Natural killer cell (primary cell): Measurements from ENCODE around the gene LYAR. TPM values are rescaled to one million over a fixed set of nuclear protein-coding genes. Genes with fewer than 3 reads are reported as not detected.
A peak's percentile ranks its signal among the peaks of the same experiment; 100 is the strongest.

Source experiments
- ATAC-seq, 3 donors: fragments of 150-1000 bp in 2 of 3; fragments of 200-7000 bp in 1 of 3; cut with Tn5 transposase; 1 replicate in 1 of 3; 2 replicates in 2 of 3; pipeline ENCODE4 v1.10.0; 2021; ENCODE audit warnings: mild to moderate bottlenecking in 2 of 3, moderate library complexity in 2 of 3
- DNase-seq, 2 donors: peaks; one replicate each; pipeline versions ENCODE4 v3.0.0 to v3.0.0-alpha.2; 2013 to 2021; ENCODE audit warnings: mixed read lengths in 1 of 2
- H3K27ac ChIP-seq: one replicate; pipeline ENCODE4 v1.5.1; 2013; ENCODE audit warnings: mild to moderate bottlenecking, low read length
- H3K27me3 ChIP-seq: one replicate; pipeline ENCODE4 v1.6.1; 2013; ENCODE audit warnings: low read length; ENCODE audit not compliant: control insufficient read depth, insufficient read depth
- H3K36me3 ChIP-seq: one replicate; pipeline ENCODE4 v1.6.1; 2013; ENCODE audit warnings: low read length; ENCODE audit not compliant: control insufficient read depth, insufficient read depth
- H3K4me1 ChIP-seq: one replicate; pipeline ENCODE4 v1.6.1; 2013; ENCODE audit warnings: low read length; ENCODE audit not compliant: control insufficient read depth, insufficient read depth
- H3K4me3 ChIP-seq: one replicate; pipeline ENCODE4 v1.5.1; 2013; ENCODE audit warnings: low read length
- H3K9me3 ChIP-seq: one replicate; pipeline ENCODE4 v1.6.1; 2013; ENCODE audit warnings: low read length; ENCODE audit not compliant: control insufficient read depth, insufficient read depth
- H3K27ac Mint-ChIP-seq, 2 donors: one replicate each; pipeline ENCODE4 v1.8.0; 2022; ENCODE audit warnings: mild to moderate bottlenecking in 2 of 2, mixed read lengths in 2 of 2, moderate library complexity in 1 of 2
- H3K27me3 Mint-ChIP-seq, 2 donors: one replicate each; pipeline ENCODE4 v1.8.0; 2022; ENCODE audit warnings: low read depth in 2 of 2, mixed read lengths in 2 of 2
- H3K36me3 Mint-ChIP-seq: one replicate; pipeline ENCODE4 v1.8.0; 2022; ENCODE audit warnings: mixed read lengths
- H3K4me1 Mint-ChIP-seq, 2 donors: one replicate each; pipeline ENCODE4 v1.8.0; 2022; ENCODE audit warnings: mixed read lengths in 2 of 2
- H3K4me3 Mint-ChIP-seq: one replicate; pipeline ENCODE4 v1.8.0; 2022; ENCODE audit warnings: mild to moderate bottlenecking, moderate library complexity, mixed read lengths
- H3K9me3 Mint-ChIP-seq, 2 donors: one replicate each; pipeline ENCODE4 v1.8.0; 2022; ENCODE audit warnings: mixed read lengths in 2 of 2
- WGBS: methylation state at CpG from one replicate; pipeline ENCODE4 v1.1.7; 2013; ENCODE audit warnings: missing lambda C conversion rate; ENCODE audit not compliant: insufficient coverage; 5-methylcytosine and 5-hydroxymethylcytosine counted together
- intact Hi-C: fragments of 100-400 bp; cut with micrococcal nuclease; formaldehyde crosslinking; loops from one replicate; pipeline ENCODE4 v1.14.2; 2022
- total RNA-seq, 4 donors: library from RNA; stranded (reverse); fragments of 120-200 nt in 1 of 4; gene quantifications; one replicate each; pipeline versions ENCODE4 v1.2.3 to v1.2.4, GENCODE V29; 2013 to 2022
- TF ChIP-seq, protein P1 (sequence below): fragments of 200-600 bp; IDR thresholded peaks from one replicate; pipeline ENCODE4 v1.8.0; 2022; ENCODE audit warnings: antibody characterized with exemption

LYAR gene, protein sequence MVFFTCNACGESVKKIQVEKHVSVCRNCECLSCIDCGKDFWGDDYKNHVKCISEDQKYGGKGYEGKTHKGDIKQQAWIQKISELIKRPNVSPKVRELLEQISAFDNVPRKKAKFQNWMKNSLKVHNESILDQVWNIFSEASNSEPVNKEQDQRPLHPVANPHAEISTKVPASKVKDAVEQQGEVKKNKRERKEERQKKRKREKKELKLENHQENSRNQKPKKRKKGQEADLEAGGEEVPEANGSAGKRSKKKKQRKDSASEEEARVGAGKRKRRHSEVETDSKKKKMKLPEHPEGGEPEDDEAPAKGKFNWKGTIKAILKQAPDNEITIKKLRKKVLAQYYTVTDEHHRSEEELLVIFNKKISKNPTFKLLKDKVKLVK
- total RNA-seq = 10 to 100 TPM; 42.9 to 81.1 (median 55.8) TPM
- total RNA-seq (2013) = 72.8 TPM

DNA sequence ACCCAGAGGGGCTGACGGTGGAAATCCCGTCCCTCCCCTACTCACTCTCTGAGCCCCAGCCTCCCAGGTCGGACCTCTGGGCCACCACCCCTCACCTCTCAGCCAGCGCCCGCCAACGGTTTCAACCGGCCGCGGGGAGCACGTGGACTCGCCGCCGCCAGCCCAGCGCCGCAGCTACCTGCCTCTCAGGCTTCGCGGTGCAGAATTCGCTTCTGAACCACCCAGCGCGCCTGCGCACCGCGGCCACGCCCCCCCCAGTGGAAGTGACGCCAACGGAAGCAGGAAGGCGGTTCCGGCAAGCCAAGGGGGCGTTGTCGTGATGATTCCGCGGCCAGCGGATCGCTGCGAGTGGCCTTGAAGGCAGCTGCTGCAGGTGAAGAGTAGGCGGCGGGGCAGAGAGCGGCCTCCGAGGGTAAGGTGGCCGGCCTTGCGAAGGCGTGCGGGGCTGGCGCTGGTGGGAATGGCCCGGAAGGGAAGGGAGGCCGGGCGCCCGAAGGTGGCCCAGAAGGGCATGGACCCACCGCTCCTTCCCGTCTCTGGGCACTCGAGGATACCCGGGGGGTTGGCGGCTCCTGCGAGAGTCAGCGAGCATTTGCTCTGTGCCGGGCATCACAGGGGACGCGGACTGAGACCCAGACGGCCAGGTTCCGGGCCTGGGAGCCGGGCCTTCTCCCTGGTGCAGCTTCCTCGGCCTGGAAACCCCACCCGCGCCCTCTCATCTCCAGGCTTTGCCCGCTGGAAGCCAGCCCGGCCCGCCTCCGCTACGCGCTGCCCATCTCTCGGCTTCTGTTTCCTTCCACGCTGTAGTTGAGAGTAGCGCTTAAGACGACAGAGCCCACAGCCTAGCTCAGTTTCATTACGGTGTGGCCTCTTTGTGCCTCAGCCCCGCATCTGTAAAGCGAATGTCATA is at the start of gene LYAR, which contains the start of gene ZBTB49:
Gene LYAR, minus strand, starts transcription at position 214 of the 910 bp plus-strand sequence. CDS start 6,412 bp downstream, outside the sequence.
Gene ZBTB49, plus strand, starts transcription at position 311 of the 910 bp plus-strand sequence. CDS start 9,695 bp downstream, outside the sequence.
- TF ChIP-seq, protein P1, sequence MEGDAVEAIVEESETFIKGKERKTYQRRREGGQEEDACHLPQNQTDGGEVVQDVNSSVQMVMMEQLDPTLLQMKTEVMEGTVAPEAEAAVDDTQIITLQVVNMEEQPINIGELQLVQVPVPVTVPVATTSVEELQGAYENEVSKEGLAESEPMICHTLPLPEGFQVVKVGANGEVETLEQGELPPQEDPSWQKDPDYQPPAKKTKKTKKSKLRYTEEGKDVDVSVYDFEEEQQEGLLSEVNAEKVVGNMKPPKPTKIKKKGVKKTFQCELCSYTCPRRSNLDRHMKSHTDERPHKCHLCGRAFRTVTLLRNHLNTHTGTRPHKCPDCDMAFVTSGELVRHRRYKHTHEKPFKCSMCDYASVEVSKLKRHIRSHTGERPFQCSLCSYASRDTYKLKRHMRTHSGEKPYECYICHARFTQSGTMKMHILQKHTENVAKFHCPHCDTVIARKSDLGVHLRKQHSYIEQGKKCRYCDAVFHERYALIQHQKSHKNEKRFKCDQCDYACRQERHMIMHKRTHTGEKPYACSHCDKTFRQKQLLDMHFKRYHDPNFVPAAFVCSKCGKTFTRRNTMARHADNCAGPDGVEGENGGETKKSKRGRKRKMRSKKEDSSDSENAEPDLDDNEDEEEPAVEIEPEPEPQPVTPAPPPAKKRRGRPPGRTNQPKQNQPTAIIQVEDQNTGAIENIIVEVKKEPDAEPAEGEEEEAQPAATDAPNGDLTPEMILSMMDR = no peak
- peak; percentile 96 to 98 for DNase-seq
- H3K9me3 ChIP-seq = no peaks in the 10 kb centered on the region
- H3K36me3 Mint-ChIP-seq = no peaks in the 10 kb centered on the region
- H3K36me3 ChIP-seq = peaks cover 21% of the 10 kb centered on the region
- peak within 1 kb of the TSS; percentile 81 to 98 for H3K27ac Mint-ChIP-seq
- no peaks in the 10 kb centered on the region for H3K27me3 ChIP-seq
- H3K4me3 Mint-ChIP-seq = peak within 1 kb of the TSS; percentile 98
- under 1% methylated on average over 77 of the region's 77 CpGs for WGBS
- intact Hi-C loops = loop anchor here (1.0 kb wide), 3 partner anchors 21 to 42 kb away; partner anchors contain the start of gene TMEM128
- H3K9me3 Mint-ChIP-seq = no peaks in the 10 kb centered on the region
- H3K27me3 Mint-ChIP-seq = no peaks in the 10 kb centered on the region
- peak; percentile 92 to 94 (median 93) for ATAC-seq
- peaks cover 21% of the 10 kb centered on the region for H3K4me1 ChIP-seq
- H3K4me1 Mint-ChIP-seq = peaks cover 49 to 67% of the 10 kb centered on the region in 2 donors
- peak within 1 kb of the TSS; percentile 83 for H3K4me3 ChIP-seq
- peak within 1 kb of the TSS; percentile 75 for H3K27ac ChIP-seq

DNA sequence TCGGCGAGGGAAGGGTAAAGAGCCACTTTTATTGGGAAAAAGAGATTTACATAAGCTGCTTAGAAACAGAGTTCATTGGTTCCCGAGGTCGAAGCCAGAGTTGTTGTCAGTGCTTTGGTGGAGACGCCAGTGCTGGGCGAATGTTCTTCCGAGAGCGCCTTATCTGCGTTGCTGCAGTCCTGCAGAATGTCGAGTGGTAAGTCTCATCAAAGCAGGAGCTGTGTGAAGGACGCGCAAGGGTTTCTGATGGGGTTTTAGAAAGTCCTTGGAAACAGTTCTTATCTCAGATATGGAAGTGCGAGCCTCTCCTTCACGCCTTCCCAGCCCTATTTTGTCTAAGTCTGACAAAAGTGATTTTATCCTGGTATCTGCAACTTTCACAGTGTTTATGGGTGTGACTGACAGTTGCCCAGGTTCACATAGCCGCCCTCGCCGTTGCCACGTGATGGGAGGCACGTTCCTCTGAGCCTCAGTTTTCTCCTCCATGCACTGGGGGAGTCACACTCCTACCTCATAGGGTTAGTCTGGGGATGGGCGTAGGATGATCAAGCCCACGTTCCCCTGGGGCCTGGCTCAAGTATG is 49.6 kb upstream of the LYAR start:
- no peak overlapping the region for H3K4me3 Mint-ChIP-seq
- no peaks in the 10 kb centered on the region for H3K9me3 ChIP-seq
- TF ChIP-seq, protein P1 = no peak
- no peaks in the 10 kb centered on the region for H3K27me3 ChIP-seq
- no peaks in the 10 kb centered on the region for H3K9me3 Mint-ChIP-seq
- 80% methylated on average over 21 of the region's 21 CpGs for WGBS
- H3K36me3 ChIP-seq = no peaks in the 10 kb centered on the region
- H3K36me3 Mint-ChIP-seq = no peaks in the 10 kb centered on the region
- ATAC-seq (no peak), DNase-seq (no peak)
- H3K27me3 Mint-ChIP-seq = no peaks in the 10 kb centered on the region
- H3K4me3 ChIP-seq = no peak overlapping the region
- intact Hi-C loops = no loop called here
- no peak overlapping the region for H3K27ac Mint-ChIP-seq
- H3K4me1 ChIP-seq = peaks cover 4% of the 10 kb centered on the region
- no peak overlapping the region for H3K27ac ChIP-seq
- peaks cover 6 to 8% of the 10 kb centered on the region in 2 donors for H3K4me1 Mint-ChIP-seq

DNA sequence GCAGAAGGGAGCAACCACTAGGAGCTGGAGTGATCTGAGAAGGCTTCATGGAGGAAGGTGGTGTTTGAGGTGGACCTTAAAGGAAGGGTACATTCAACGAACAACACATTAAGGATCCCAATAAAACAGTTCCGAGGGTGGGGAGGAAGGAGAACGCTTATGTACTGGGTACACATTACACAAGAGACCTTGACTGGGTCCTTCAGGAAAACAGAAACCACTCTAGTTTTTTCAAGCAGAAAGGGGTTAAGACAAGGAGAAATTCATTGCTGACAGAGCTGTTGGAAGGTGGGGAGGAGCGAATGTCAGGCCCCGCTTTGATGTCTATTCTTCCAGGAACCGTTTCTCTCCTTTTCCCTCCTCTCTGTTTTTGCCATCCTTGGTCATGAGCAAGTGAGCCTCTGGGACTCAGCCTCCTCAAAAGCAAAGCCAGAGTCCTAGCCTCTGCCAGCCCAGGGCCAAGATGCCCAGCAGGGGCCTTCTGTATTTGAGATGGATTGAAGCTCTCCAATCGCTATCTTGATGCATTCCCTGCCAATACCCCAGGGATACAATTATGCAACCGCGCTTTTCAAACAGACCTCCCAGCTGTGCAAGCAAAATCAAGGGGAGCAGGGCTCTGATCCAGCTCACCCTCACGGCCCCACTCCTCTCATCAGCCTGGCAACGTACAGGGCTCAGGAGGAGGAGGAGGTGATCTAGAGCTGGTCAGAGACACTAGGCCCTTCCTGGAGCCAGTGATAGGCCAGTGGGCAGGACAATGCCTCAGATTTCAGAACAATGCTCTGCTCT is 48.5 kb upstream of the LYAR start:
- DNase-seq (no peak), ATAC-seq (peak in 1 of 3 donors; percentile 3)
- H3K9me3 Mint-ChIP-seq = no peaks in the 10 kb centered on the region
- 80% methylated on average over 11 of the region's 11 CpGs for WGBS
- H3K27ac ChIP-seq = no peak overlapping the region
- TF ChIP-seq, protein P1 = no peak
- peaks cover 4% of the 10 kb centered on the region for H3K4me1 ChIP-seq
- H3K27me3 Mint-ChIP-seq = no peaks in the 10 kb centered on the region
- no peak overlapping the region for H3K27ac Mint-ChIP-seq
- H3K4me1 Mint-ChIP-seq = peaks cover 8 to 9% of the 10 kb centered on the region in 2 donors
- no peaks in the 10 kb centered on the region for H3K9me3 ChIP-seq
- H3K27me3 ChIP-seq = no peaks in the 10 kb centered on the region
- H3K36me3 ChIP-seq = no peaks in the 10 kb centered on the region
- intact Hi-C loops = no loop called here
- H3K4me3 ChIP-seq = no peak overlapping the region
- H3K36me3 Mint-ChIP-seq = no peaks in the 10 kb centered on the region
- no peak overlapping the region for H3K4me3 Mint-ChIP-seq
